ENCODE results near the gene TTLL11. TPM values are rescaled to one million over a fixed set of nuclear protein-coding genes. Genes with fewer than 3 reads are reported as not detected.

The TTLL11 gene
- total and polyA plus RNA-seq, 2 of the 8 experiments (the other 6 are each of a cell fraction or from before 2014, with no cell fraction given), result 0.56 to 0.80 TPM

DNA sequence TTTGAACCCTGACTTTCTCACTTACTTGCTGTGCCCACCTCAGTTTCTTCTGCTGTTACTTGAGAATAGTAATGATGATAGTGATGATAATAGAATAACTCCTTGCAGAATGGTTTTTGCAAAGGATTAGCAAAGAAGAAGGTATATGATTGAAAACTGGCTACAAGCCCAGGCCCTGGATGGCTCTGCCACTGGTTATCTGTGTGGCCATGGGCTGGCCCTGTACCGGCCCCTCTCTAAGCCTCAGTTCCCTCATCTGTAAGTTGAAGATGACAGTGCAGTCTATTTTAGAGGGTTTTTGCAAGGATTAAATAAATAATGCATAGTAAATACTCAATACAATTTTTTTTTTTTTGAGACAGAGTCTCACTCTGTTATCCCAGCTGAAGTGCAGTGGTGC is 6.2 kb downstream of the TTLL11 start:
- no peaks in the 10 kb centered on the region for H4K20me1 ChIP-seq (replicated peaks in 1 of 2; ENCODE audit: control insufficient read depth in 1 of 2, insufficient read depth in 2 of 2, low read length in 2 of 2)
- no peak overlapping the region for H2BK15ac ChIP-seq (ENCODE audit: low read length)
- no peak overlapping the region for H3K23ac ChIP-seq (ENCODE audit: insufficient read length)
- no peak overlapping the region for H2BK20ac ChIP-seq (ENCODE audit: low read length)
- no peak overlapping the region for H3K14ac ChIP-seq (ENCODE audit: insufficient read length)
- ChIA-PET CTCF (ENCODE audit: partially characterized antibody) (interaction anchor here (8.1 kb wide), 1 partner anchor 37 kb away, joined by 50 read pairs; no protein-coding TSS in a partner anchor), POLR2A (ENCODE audit: partially characterized antibody) (no interaction called here)
- FAIRE-seq (no peak), DNase-seq (ENCODE audit: low read depth in 1 of 2, low spot score in 2 of 2) (no peak)
- no peak overlapping the region for H4K5ac ChIP-seq (ENCODE audit: insufficient read length, low read depth, low read length)
- H3K4me2 ChIP-seq (ENCODE audit: insufficient read depth in 1 of 2, low read depth in 2 of 2, low read length in 2 of 2), result no peak overlapping the region
- no peak overlapping the region for H2AFZ ChIP-seq (ENCODE audit: low read length)
- H3K23me2 ChIP-seq (ENCODE audit: low read depth, low read length), result no peaks in the 10 kb centered on the region
- H3K4me1 ChIP-seq (replicated peaks in 1 of 4; ENCODE audit: control insufficient read depth in 3 of 4, insufficient read depth in 4 of 4, low read length in 3 of 4), result no peaks in the 10 kb centered on the region
- no peak overlapping the region for H2BK12ac ChIP-seq (ENCODE audit: low read depth, low read length)
- no peak overlapping the region for H2BK5ac ChIP-seq (ENCODE audit: low read depth, low read length)
- no peak overlapping the region for H3K27ac ChIP-seq (ENCODE audit: low read depth, low read length)
- no peak overlapping the region for H4K8ac ChIP-seq (ENCODE audit: extremely low read depth, insufficient read depth, low read length)
- H3K27me3 ChIP-seq (replicated peaks in 1 of 4; ENCODE audit: control insufficient read depth in 3 of 4, extremely low read depth in 1 of 4, insufficient read depth in 3 of 4, low read length in 3 of 4), result peaks cover 0 to 4% (median 2%) of the 10 kb centered on the region in 4 experiments; a peak in 5 of 7 replicates
- no peak overlapping the region for H3K9ac ChIP-seq (replicated peaks in 1 of 4; ENCODE audit: extremely low read depth in 1 of 4, low read depth in 3 of 4, low read length in 3 of 4)
- H3K18ac ChIP-seq (ENCODE audit: extremely low read depth, low read length), result no peak overlapping the region
- H2AK5ac ChIP-seq (ENCODE audit: low read depth, low read length), result no peak overlapping the region
- H3K79me2 ChIP-seq (ENCODE audit: control insufficient read depth in 1 of 2, insufficient read depth in 2 of 2, low read length in 2 of 2), result no peaks in the 10 kb centered on the region
- H2BK120ac ChIP-seq (replicated peaks; ENCODE audit: low read depth, low read length), result no peak overlapping the region
- no peaks in the 10 kb centered on the region for H3K9me3 ChIP-seq (ENCODE audit: insufficient read depth in 2 of 2, low read depth in 1 of 2, low read length in 1 of 2)
- no peak overlapping the region for H4K91ac ChIP-seq (replicated peaks; ENCODE audit: insufficient read length, low read length)
- WGBS, 2 experiments (ENCODE audit: extremely low coverage in 1 of 2, insufficient coverage in 1 of 2, insufficient read length in 1 of 2, insufficient replicate concordance in 2 of 2, low coverage in 1 of 2, low lambda C conversion rate in 2 of 2, missing lambda C conversion rate in 1 of 2), result 95% methylated on average over 1 of the region's 1 CpG; no CpG with 5 or more reads in 1 of the 2 experiments
- H3K36me3 ChIP-seq (ENCODE audit: control insufficient read depth in 2 of 4, insufficient read depth in 4 of 4, low read length in 3 of 4), result no peaks in the 10 kb centered on the region
- H3K4me3 ChIP-seq (ENCODE audit: extremely low read depth in 1 of 4, insufficient read depth in 2 of 4, low read depth in 3 of 4, low read length in 4 of 4), result no peak overlapping the region
- no peaks in the 10 kb centered on the region for H3K79me1 ChIP-seq (ENCODE audit: low read depth, low read length)
- H3K56ac ChIP-seq (replicated peaks; ENCODE audit: insufficient read length, low read depth, low read length), result no peak overlapping the region
- no peak overlapping the region for H3K4ac ChIP-seq (replicated peaks; ENCODE audit: insufficient read length, low read depth, low read length)
- no peak for TF ChIP-seq FOSL1 (IDR thresholded peaks at IDR 0.05; ENCODE audit: insufficient read depth, low read depth, low read length)

All from H1 (cell line).